Ovary (tissue), 9 donors: ENCODE results near the gene MGAT5. TPM values are rescaled to one million over a fixed set of nuclear protein-coding genes. Genes with fewer than 3 reads are reported as not detected.

Experiments used
- DNase-seq, 5 donors: peaks; one replicate each; pipeline ENCODE4 v3.0.0-alpha.2; 2019 to 2020
- H3K27ac ChIP-seq, 2 donors: fragments of 200-600 bp; one replicate each; pipeline versions ENCODE4 v1.5.1 to v1.8.0; 2019 to 2022
- H3K27me3 ChIP-seq: fragments of 200-600 bp; one replicate; pipeline ENCODE4 v1.8.0; 2022
- H3K36me3 ChIP-seq: fragments of 200-600 bp; sonication (generic); one replicate; pipeline ENCODE4 v1.5.1; 2019
- H3K4me1 ChIP-seq: one replicate; pipeline ENCODE4 v1.8.1; 2013; ENCODE audit warnings: mild to moderate bottlenecking, moderate library complexity; ENCODE audit not compliant: insufficient read depth
- H3K4me3 ChIP-seq: fragments of 200-600 bp; sonication (generic); one replicate; pipeline ENCODE4 v1.5.1; 2017
- H3K9me3 ChIP-seq, 2 donors: fragments of 200-600 bp in 1 of 2; sonication (generic) in 1 of 2; one replicate each; pipeline versions ENCODE4 v1.5.1 to v1.8.1; 2013 to 2019; ENCODE audit warnings: mild to moderate bottlenecking in 1 of 2, moderate library complexity in 1 of 2
- CTCF ChIP-seq, 3 donors: fragments of 450-650 bp in 2 of 3; fragments of 200-600 bp in 1 of 3; IDR thresholded peaks; one replicate each; pipeline versions ENCODE4 v1.5.1 to v1.8.0; 2016 to 2022; ENCODE audit warnings: antibody characterized with exemption in 3 of 3, mild to moderate bottlenecking in 1 of 3
- EP300 ChIP-seq: sonication (generic); formaldehyde crosslinking; IDR thresholded peaks from one replicate; pipeline ENCODE4 v1.6.1; 2017; ENCODE audit warnings: antibody characterized with exemption
- POLR2A ChIP-seq: fragments of 450-650 bp; IDR thresholded peaks from one replicate; pipeline ENCODE4 v1.6.1; 2017; ENCODE audit warnings: antibody characterized with exemption, mild to moderate bottlenecking, moderate library complexity
- WGBS, 3 donors: extraction: QIAGEN DNeasy Blood & Tissue Kit in 1 of 3; methylation state at CpG; one replicate each; pipeline versions ENCODE4 v1.1.5 to v1.1.7; 2013 to 2017; 5-methylcytosine and 5-hydroxymethylcytosine counted together
- intact Hi-C, 4 donors: fragments of 100-400 bp; cut with DNase I; formaldehyde crosslinking; loops; one replicate each; pipeline versions ENCODE4 v1.11.0 to v1.15.1; 2022 to 2023
- polyA plus RNA-seq, 2 donors: library from polyadenylated mRNA; stranded (reverse); fragments of 200-250 nt in 1 of 2; fragments of 350-450 nt in 1 of 2; fragmentation: Illumina TruSeq in 1 of 2; extraction: RNeasy Lipid Tissue Mini Kit (QIAGEN cat#74804) in 1 of 2; gene quantifications; one replicate each; pipeline ENCODE4 v1.2.3, GENCODE V29; 2013 to 2014
- total RNA-seq, 7 donors: library from RNA; depleted of rRNA in 2 of 7; stranded (reverse); fragments of >200 nt in 2 of 7; fragmentation: NEBNext Ultra II Directional in 3 of 7; extraction: Animal tissue kit (Norgen Biotek cat#: 25700) in 3 of 7; gene quantifications; one replicate each; pipeline versions ENCODE4 v1.1.0 to v1.2.4, GENCODE V29; 2016 to 2023
- donor health status: DM: no; HTN: no; CAD: no; lungs with moderate emphysema.
- donor health status: DM: no; HTN: no; CAD: no.
- donor health status: Bipolar disorder and iron deficiency.
- donor health status: DM: yes; HTN: yes; CAD: no.
- donor health status: DM: no; HTN: no; CAD: no.
- donor health status: DM: yes; HTN: yes; CAD: no.

MGAT5 gene
- total and polyA plus RNA-seq, 9 donors: 11.3 to 61.2 (median 32.4) TPM

GRCh38 chr2:134257965-134258683, 4.3 kb downstream of the MGAT5 start:
- intact Hi-C loops: loop anchor here in 1 of 4 donors (10.0 kb wide), 1 partner anchor 133 kb away; no protein-coding TSS in a partner anchor
- no peak for TF ChIP-seq CTCF (IDR thresholded peaks at IDR 0.05)
- no peak for TF ChIP-seq EP300
- TF ChIP-seq POLR2A: no peak
- H3K27me3 ChIP-seq: no peaks in the 10 kb centered on the region
- WGBS, 3 donors: 95 to 99% (median 99%) methylated on average over 7 of the region's 7 CpGs
- H3K4me3 ChIP-seq: no peak overlapping the region
- H3K9me3 ChIP-seq: no peaks in the 10 kb centered on the region
- no peak overlapping the region for H3K27ac ChIP-seq
- peaks cover 31% of the 10 kb centered on the region for H3K4me1 ChIP-seq
- no peaks in the 10 kb centered on the region for H3K36me3 ChIP-seq
- no peak for DNase-seq

GRCh38 chr2:134258684-134259388, 5.0 kb downstream of the MGAT5 start:
- no peak overlapping the region for H3K4me3 ChIP-seq
- H3K27me3 ChIP-seq: no peaks in the 10 kb centered on the region
- 43 to 48% (median 45%) methylated on average over 7 of the region's 7 CpGs for WGBS, 3 donors
- DNase-seq: peak in 3 of 5 donors; percentile 21 to 57 (median 23)
- intact Hi-C loops: loop anchor here in 1 of 4 donors (10.0 kb wide), 1 partner anchor 134 kb away; no protein-coding TSS in a partner anchor
- no peaks in the 10 kb centered on the region for H3K36me3 ChIP-seq
- TF ChIP-seq POLR2A: no peak
- TF ChIP-seq CTCF (IDR thresholded peaks at IDR 0.05): no peak
- TF ChIP-seq EP300: no peak
- H3K27ac ChIP-seq: no peak overlapping the region
- H3K9me3 ChIP-seq: no peaks in the 10 kb centered on the region
- peaks cover 31% of the 10 kb centered on the region for H3K4me1 ChIP-seq

GRCh38 chr2:134259571-134259970, 5.7 kb downstream of the MGAT5 start:
- TF ChIP-seq POLR2A: no peak
- no peak for TF ChIP-seq EP300
- no peak for TF ChIP-seq CTCF (IDR thresholded peaks at IDR 0.05)
- DNase-seq: no peak
- intact Hi-C loops: loop anchor here in 1 of 4 donors (10.0 kb wide), 1 partner anchor 135 kb away; no protein-coding TSS in a partner anchor
- H3K4me3 ChIP-seq: no peak overlapping the region
- peaks cover 26% of the 10 kb centered on the region for H3K4me1 ChIP-seq
- 26 to 55% (median 43%) methylated on average over 2 of the region's 2 CpGs for WGBS, 3 donors
- H3K9me3 ChIP-seq: no peaks in the 10 kb centered on the region
- H3K27me3 ChIP-seq: no peaks in the 10 kb centered on the region
- H3K36me3 ChIP-seq: no peaks in the 10 kb centered on the region
- H3K27ac ChIP-seq: peak overlapping the region in 1 of 2 donors; percentile 4

GRCh38 chr2:134259994-134260393, 6.1 kb downstream of the MGAT5 start:
- no peaks in the 10 kb centered on the region for H3K9me3 ChIP-seq
- H3K4me3 ChIP-seq: no peak overlapping the region
- peaks cover 24% of the 10 kb centered on the region for H3K4me1 ChIP-seq
- DNase-seq: no peak
- intact Hi-C loops: loop anchor here in 1 of 4 donors (10.0 kb wide), 1 partner anchor 135 kb away; no protein-coding TSS in a partner anchor
- H3K27ac ChIP-seq: peak overlapping the region in 1 of 2 donors; percentile 4
- H3K27me3 ChIP-seq: no peaks in the 10 kb centered on the region
- H3K36me3 ChIP-seq: no peaks in the 10 kb centered on the region
- 68 to 78% (median 77%) methylated on average over 8 of the region's 8 CpGs for WGBS, 3 donors
- TF ChIP-seq EP300 (no peak), CTCF (IDR thresholded peaks at IDR 0.05) (no peak), POLR2A (no peak)
